ENCODE data around the gene UBA7.
"Not testable (repeated sequence)": the region's sequence is repeated elsewhere in the genome, so short reads cannot be mapped to it uniquely, and the experiment has no call there.

The UBA7 gene

GRCh38 chr3:49813497-49814174 is at the start of gene UBA7:
TSS of gene UBA7 (minus strand) at chr3:49813953. CDS start at chr3:49813787, 166 bp downstream.
- DNase-seq, result no peak

GRCh38 chr3:49859576-49860305 is 46.0 kb upstream of the UBA7 start:
- no peak for DNase-seq

- peak; percentile 99 for DNase-seq
Observed at GRCh38 chr3:49856181-49857005, 42.6 kb upstream of the UBA7 start, which contains the start of gene TRAIP. TSS of gene TRAIP (minus strand) at chr3:49856564. CDS start at chr3:49856453, 111 bp downstream.

- DNase-seq, result no peak
Observed at GRCh38 chr3:49855662-49856061, 41.9 kb upstream of the UBA7 start.

DNA sequence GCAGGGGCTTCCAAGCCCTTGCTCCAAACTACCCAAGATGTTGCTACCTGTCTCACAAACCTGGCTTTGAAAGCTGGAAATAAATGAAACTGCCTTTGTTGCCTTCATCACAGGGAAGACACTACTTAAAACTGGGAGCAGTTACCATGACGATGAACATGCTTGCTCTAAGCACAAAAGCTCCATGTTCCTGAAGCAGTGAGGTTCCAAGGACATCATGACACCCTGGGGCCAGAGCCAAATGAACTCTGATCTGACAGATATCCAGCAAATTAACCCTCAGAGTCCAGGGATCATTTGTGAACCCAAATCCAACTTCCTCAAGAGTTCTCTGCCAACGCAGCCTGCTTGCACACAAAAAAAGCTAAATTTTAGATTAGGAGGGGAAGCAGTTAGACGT is 31.9 kb upstream of the UBA7 start:
- DNase-seq, result no peak

DNA sequence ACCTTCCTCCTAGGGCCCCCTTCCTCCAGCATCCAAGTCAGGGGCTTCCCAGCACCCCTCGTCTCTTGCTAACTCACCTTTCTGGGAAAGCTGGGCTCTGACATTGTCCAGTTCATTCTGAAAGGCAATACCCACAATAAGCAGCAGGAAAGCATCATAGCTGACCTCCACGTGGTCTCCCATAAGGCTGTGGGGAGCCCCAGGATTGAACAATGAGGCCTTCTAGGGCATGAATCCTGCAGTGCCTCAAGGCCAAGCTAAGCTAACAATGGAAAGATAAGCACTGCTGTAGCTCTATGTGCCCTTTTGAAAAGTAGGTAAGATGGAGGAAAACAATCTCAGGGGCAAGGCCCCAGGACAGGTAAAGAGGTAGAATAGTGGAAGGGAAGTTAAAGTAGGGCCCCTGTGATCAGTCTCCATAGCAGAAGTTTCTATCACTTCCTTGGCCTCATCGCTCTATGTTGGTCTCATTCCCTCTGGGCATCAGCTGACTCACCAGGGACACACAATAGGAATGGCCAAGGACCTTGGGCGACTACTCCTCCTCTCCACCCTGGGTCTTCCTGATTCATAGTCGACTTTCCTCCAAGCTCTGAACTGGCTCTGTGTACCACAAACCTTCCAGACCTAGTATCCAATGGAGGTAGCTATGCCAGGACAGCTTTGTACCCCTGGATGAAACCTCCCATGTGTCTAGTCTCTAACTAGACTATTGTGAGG is 30.9 kb upstream of the UBA7 start:
- DNase-seq, result no peak

GRCh38 chr3:49842843-49843517 is 29.2 kb upstream of the UBA7 start:
- DNase-seq, result no peak

DNA sequence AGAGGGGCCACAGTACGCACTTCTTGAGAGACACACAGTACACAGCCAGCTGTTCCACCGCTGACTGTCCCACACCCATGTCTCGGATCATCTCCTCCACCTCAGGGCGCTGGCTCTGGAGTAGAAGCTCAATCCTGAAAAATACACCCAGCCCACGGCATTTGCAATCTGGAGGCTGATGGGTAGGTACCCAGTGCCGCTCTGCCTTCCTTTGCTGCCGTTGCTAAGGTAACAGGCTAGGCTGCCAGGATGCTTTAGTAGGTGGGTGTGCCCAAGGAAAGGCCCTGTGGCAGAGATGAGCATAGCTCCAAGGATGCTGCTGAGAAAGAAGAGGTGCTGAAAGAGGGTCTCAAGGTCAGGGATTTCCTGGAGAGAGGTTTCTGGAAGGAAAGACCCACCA is 28.1 kb upstream of the UBA7 start:
- DNase-seq, result no peak

DNA sequence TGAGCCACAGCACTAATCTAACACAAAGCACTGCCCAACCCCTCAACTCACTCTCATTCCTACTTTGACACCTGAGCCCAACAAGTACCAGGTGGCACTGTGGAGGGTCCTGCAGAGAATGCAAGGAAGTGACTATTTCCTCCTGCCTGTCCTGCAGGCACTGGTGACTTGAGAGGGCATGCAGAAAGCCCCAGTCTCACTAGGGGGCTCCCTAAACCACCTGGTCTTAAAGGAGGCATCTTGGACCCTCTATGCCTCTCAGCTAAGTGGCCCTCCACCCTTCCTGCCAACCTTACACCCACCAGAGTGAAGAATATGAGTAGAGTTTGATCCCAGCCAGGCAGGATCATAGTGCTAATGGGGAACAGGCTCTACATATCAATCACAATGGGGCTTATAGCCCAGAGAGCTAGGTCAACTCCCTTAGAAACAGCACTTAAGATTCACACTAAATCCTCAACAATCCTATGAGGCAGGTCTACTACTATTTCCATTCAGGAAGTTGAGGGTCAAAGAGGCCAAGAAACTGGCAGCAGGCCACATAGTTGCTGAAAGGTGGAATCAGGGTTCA is 27.5 kb upstream of the UBA7 start:
- no peak for DNase-seq

- DNase-seq, result no peak
Observed at GRCh38 chr3:49840388-49840787, 26.6 kb upstream of the UBA7 start.

- DNase-seq, result peak; percentile 72
Observed at GRCh38 chr3:49839193-49839809, 25.5 kb upstream of the UBA7 start.

DNA sequence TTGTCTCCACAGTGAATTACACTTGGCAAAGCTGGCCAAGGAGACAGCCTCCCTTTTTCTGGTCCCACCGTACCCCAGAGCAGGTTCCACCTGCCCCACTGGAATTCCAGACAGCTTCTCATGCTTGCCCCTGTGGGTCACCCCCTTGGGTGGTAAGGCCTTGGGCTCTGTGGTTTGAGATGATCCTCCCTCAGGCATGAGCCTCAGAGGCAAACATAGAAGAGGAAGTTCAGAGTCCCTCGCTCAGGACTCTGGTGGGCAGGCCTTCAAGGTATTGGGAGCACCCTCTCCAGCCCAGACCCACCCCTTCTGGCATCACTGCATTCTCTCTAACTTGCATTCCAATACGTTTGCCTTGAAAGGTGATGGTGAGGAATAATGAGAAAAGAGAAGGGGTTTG is 17.6 kb upstream of the UBA7 start:
- DNase-seq, result no peak

GRCh38 chr3:49826016-49826415 is 12.3 kb upstream of the UBA7 start:
- no peak for DNase-seq

GRCh38 chr3:49823131-49823530 is 9.4 kb upstream of the UBA7 start:
- DNase-seq, result not testable (repeated sequence)

GRCh38 chr3:49812916-49813496 is 747 bp downstream of the UBA7 start:
- no peak for DNase-seq

GRCh38 chr3:49807431-49808114 is 6.2 kb downstream of the UBA7 start:
- DNase-seq, result no peak

GRCh38 chr3:49806850-49807249 is 6.9 kb downstream of the UBA7 start:
- DNase-seq, result no peak

DNA sequence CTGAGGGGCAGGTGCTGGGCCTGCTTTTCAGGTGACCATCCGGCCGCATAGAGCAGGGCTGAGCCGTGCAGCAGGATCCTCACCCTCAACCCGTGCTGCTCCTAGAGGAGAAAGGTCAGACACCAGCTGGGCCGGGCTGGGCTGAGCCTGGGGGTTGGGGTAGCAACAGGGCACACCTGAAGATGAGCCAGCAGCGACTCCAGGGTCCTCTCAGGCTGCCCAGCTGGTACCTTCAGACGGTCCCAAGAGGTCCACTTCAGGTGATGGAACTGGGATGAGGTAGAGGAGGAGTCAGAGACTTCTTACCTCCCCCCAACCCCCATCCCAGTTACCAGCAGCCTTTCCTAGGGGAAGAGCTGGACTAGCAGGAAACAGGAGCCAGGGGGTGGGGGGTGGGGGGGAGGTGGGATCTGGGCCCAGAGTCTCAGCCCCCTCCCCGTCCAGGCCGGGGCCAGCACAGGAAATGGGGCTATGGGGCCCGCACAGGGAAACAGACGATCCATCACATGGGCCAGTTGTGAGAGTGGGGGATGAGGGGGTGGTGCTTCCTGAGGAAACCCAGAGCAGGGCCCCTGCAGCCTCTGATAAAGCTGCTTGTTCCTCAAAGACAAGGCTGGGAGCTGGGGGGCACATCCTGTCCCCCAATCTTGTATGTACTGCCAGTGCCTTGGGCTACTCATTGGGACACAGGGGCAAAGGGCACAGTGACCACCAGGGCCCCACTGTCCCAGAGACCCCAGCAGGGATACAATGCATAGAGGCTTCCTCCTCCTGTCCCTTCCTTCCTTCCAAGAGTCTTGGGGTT is 7.7 kb downstream of the UBA7 start:
- DNase-seq, result peak; percentile 31

DNA sequence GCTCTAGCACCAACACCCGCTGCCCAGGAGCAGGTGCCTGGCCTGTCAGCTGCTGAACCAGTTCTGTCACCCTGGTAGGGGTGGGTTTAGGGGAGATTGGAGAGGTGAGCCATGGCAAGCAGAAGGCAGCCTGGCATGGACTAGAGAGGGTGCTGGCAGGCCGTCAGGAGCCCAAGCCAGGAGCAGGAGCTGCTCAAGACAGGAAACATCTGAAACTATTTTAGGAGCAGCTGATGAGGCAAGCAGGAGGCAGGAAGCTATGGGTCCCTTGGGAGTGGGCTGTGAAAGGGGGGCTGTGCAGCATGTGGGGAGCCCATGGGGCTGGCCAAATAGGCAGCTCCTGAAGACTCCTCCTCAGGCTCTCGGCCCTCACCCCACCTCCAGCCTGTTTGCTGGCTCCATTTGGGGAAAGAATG is 8.4 kb downstream of the UBA7 start:
- DNase-seq, result peak; percentile 12
